NCI-H2107 (cell line): ENCODE results near the gene GRAMD1A.
"Not testable (repeated sequence)": the region's sequence is repeated elsewhere in the genome, so short reads cannot be mapped to it uniquely, and the experiment has no call there.

Experiments
- DNase-seq: peaks from one replicate; lab custom pipeline; 2025; lab: John Stamatoyannopoulos, UW

Gene GRAMD1A

GRCh38 chr19:35004517-35005255, 4.6 kb downstream of the GRAMD1A start:
- no peak for DNase-seq

- no peak for DNase-seq
Measured at GRCh38 chr19:35005256-35005977, 5.3 kb downstream of the GRAMD1A start.

- DNase-seq: not testable (repeated sequence)
Measured at GRCh38 chr19:35006007-35006341, 5.9 kb downstream of the GRAMD1A start.

GRCh38 chr19:35006342-35006998, 6.3 kb downstream of the GRAMD1A start:
- DNase-seq: no peak

- no peak for DNase-seq
Measured at GRCh38 chr19:35006999-35007365, 6.9 kb downstream of the GRAMD1A start.

GRCh38 chr19:35007427-35007826, 7.3 kb downstream of the GRAMD1A start:
- DNase-seq: not testable (repeated sequence)

- DNase-seq: no peak
Measured at GRCh38 chr19:35008891-35009341, 8.8 kb downstream of the GRAMD1A start.

- no peak for DNase-seq
Measured at GRCh38 chr19:35009424-35010415, 9.6 kb downstream of the GRAMD1A start.

GRCh38 chr19:35011091-35011689, 11.1 kb downstream of the GRAMD1A start:
- no peak for DNase-seq

GRCh38 chr19:35011737-35012682, 11.9 kb downstream of the GRAMD1A start:
- DNase-seq: no peak

- no peak for DNase-seq
Measured at GRCh38 chr19:35013041-35013819, 13.1 kb downstream of the GRAMD1A start.

GRCh38 chr19:35013820-35014754, 14.0 kb downstream of the GRAMD1A start:
- DNase-seq: no peak

GRCh38 chr19:35014774-35015173, 14.7 kb downstream of the GRAMD1A start:
- not testable (repeated sequence) for DNase-seq

GRCh38 chr19:35015270-35015953, 15.3 kb downstream of the GRAMD1A start:
- no peak for DNase-seq

GRCh38 chr19:35015954-35016351, 15.8 kb downstream of the GRAMD1A start:
- no peak for DNase-seq

GRCh38 chr19:35017507-35017906, 17.4 kb downstream of the GRAMD1A start:
- DNase-seq: no peak

- DNase-seq: no peak
Measured at GRCh38 chr19:35018379-35018778, 18.3 kb downstream of the GRAMD1A start.

GRCh38 chr19:35019144-35019543, 19.0 kb downstream of the GRAMD1A start:
- DNase-seq: no peak
